ENCODE results near the gene RASA1. TPM values are rescaled to one million over a fixed set of nuclear protein-coding genes. Genes with fewer than 3 reads are reported as not detected.

The RASA1 gene
- total RNA-seq (2022; extraction: Qiagen RNA extraction; ENCODE audit: low read depth): 12.0 to 25.3 TPM (median 24.7 TPM) in 5 replicates

DNA sequence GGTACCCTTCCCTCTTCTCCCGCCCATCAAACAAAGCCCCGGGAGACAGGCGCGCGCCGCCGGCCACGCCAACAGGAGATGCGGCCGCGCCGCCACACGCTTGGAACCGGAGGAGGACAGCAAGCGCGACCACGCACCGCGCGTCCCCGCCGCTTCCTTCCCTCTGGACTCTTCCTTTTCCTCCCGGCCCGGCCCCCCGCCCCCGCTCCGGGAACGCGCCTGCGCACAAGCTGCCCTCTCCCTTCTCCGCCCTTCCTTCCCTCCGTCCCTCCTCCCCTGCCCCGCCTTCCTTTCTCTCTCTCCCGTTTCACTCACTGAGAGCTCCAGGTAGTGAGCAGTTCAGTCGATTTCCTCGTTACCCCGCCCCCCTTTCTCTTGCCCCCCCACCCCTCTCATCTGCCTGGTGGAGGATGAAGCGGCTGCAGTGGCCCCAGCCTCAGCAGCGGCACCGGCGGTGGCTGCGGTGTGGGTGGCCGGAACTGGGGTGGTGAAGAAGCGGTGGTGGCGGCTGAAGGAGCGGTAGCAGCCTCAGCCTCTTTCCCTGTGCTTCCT is at the start of gene RASA1:
Gene RASA1 (plus strand): TSS at position 310 of the 552 bp plus-strand sequence. CDS start 569 bp downstream, outside the sequence.

DNA sequence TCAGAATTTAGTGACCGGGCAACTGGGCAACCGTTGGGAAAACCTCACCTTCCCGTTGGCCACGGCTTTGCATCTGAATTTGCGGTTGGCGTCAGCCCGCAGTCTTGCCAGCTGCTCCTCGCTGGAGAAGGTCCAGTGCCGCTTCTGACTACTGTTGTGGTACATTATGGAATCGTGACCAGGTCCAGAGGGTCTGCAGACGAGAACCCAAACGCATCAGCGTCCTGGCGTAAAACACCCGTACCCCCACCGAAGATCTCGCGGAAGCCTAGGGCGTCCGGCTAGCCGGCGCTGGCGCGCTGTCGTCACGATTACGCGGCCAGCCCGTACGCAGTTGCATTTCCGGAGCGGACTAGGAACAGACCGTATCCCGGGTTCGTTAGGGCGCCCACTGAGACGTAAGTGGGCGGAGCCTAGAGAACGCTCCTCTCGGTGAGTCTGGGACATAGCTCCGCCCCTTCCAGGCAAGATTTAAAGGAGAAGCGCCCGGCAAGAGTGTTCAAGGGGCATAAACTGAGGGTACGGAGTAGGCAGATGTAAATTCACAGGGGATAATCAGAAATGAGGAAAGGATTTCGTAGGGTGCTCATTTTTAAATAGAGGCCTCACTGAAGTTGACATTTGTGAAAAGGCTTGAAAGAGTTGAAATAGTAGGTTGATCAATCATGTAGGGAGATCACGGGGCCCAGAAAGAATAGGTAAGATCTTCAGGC is 145.1 kb downstream of the RASA1 start, which contains the start of gene CCNH:
Gene CCNH (minus strand): TSS at position 301 of the 713 bp plus-strand sequence. CDS start 136 bp downstream, at position 165.

Other genes starting within 250 kb of the RASA1 start
- 35.1 to 72.1 TPM (median 46.9 TPM) in 5 replicates for gene CCNH, start 145.0 kb downstream of the RASA1 start, total RNA-seq (2022; extraction: Qiagen RNA extraction; ENCODE audit: low read depth)